K562 (cell line): ENCODE measurements around the gene HHLA2. TPM values are rescaled to one million over a fixed set of nuclear protein-coding genes. Genes with fewer than 3 reads are reported as not detected.

ENCODE experiments used
- ATAC-seq: fragments of 200-7000 bp; cut with Tn5 transposase; 3 replicates; pipeline ENCODE4 v1.9.1; 2020; ENCODE audit warnings: moderate library complexity
- BruUV-seq: library from RNA; stranded (reverse); fragments of 400-500 nt; replicated peaks from 2 replicates; lab custom pipeline; 2021; lab: Mats Ljungman, UMichigan
- CTCF ChIA-PET: fragments of 300-600 bp; formaldehyde crosslinking; extraction: SDS; loops from one replicate; lab custom pipeline; 2021; ENCODE audit warnings: low intra/inter-chr PET ratio; lab: Yijun Ruan, JAX
- POLR2A ChIA-PET: fragments of 300-600, 350-650 bp; sonication (Branson Sonifier 250); formaldehyde crosslinking; extraction: SDS; loops from one replicate; lab custom pipeline; 2021; ENCODE audit warnings: antibody characterized with exemption, inconsistent platforms; lab: Yijun Ruan, JAX
- DNase-seq, 4 experiments: peaks; one replicate each; pipeline versions ENCODE4 v3.0.0 to v3.0.0-alpha.2; 2011 to 2018; ENCODE audit warnings: low spot score in 3 of 4, mixed read lengths in 3 of 4; ENCODE audit errors: extremely low read depth in 1 of 4
- FAIRE-seq: peaks from 2 replicates; lab custom pipeline; 2011; peaks lifted over from hg19 to GRCh38; lab: Jason Lieb, UNC
- H2AFZ ChIP-seq: 2 replicates; pipeline ENCODE4 v1.6.0; 2011; ENCODE audit warnings: low read depth, low read length, control low read depth, inconsistent platforms
- H3K27ac ChIP-seq: fragments of 200-600 bp; 3 replicates; pipeline ENCODE4 v1.8.0; 2011; ENCODE audit warnings: low read depth, mild to moderate bottlenecking, control low read depth, inconsistent platforms, low read length, moderate library complexity, mixed read lengths; ENCODE audit errors: extremely low read depth
- H3K27me3 ChIP-seq, 2 experiments: fragments of 300-600 bp in 1 of 2; 2 replicates in 1 of 2; 3 replicates in 1 of 2; pipeline versions ENCODE4 v1.6.0 to v1.8.0; 2011; ENCODE audit warnings: inconsistent platforms in 2 of 2, low read length in 2 of 2, mild to moderate bottlenecking in 1 of 2, mixed read lengths in 1 of 2, moderate library complexity in 1 of 2; ENCODE audit not compliant: control insufficient read depth in 2 of 2, insufficient read depth in 2 of 2
- H3K36me3 ChIP-seq: fragments of 300-600 bp; 3 replicates; pipeline ENCODE4 v1.8.0; 2011; ENCODE audit warnings: mild to moderate bottlenecking, low read length, inconsistent platforms; ENCODE audit not compliant: control insufficient read depth, insufficient read depth
- H3K4me1 ChIP-seq, 2 experiments: fragments of 200-600 bp in 1 of 2; replicated peaks in 1 of 2; 2 replicates in 1 of 2; 3 replicates in 1 of 2; pipeline versions ENCODE4 v1.5.1 to v1.8.0; 2011; ENCODE audit warnings: inconsistent platforms in 2 of 2, low read length in 2 of 2, mild to moderate bottlenecking in 1 of 2, mixed read lengths in 1 of 2, moderate library complexity in 1 of 2; ENCODE audit not compliant: control insufficient read depth in 2 of 2, insufficient read depth in 2 of 2
- H3K4me2 ChIP-seq: 2 replicates; pipeline ENCODE4 v1.6.1; 2011; ENCODE audit warnings: low read length, control low read depth, inconsistent platforms, mixed read lengths; ENCODE audit not compliant: insufficient read depth
- H3K4me3 ChIP-seq: fragments of 200-600 bp; sonication (generic), shearing (Covaris generic); 2 replicates; pipeline ENCODE4 v1.5.1; 2016; ENCODE audit warnings: control low read depth, inconsistent platforms
- H3K79me2 ChIP-seq: fragments of 200-600 bp; 3 replicates; pipeline ENCODE4 v1.8.0; 2011; ENCODE audit warnings: low read length, inconsistent platforms; ENCODE audit not compliant: control insufficient read depth, insufficient read depth
- H3K9ac ChIP-seq, 2 experiments: 2 replicates each; pipeline versions ENCODE4 v1.6.0 to v1.6.1; 2011; ENCODE audit warnings: low read depth in 2 of 2, low read length in 2 of 2, control low read depth in 1 of 2, inconsistent platforms in 1 of 2, mild to moderate bottlenecking in 1 of 2, mixed read lengths in 1 of 2; ENCODE audit not compliant: insufficient read depth in 1 of 2
- H3K9me1 ChIP-seq: one replicate; pipeline ENCODE4 v1.6.0; 2011; ENCODE audit warnings: inconsistent platforms, mild to moderate bottlenecking, low read length, moderate library complexity; ENCODE audit not compliant: control insufficient read depth, insufficient read depth
- H3K9me3 ChIP-seq: replicated peaks from 2 replicates; pipeline ENCODE4 v1.5.1; 2011; ENCODE audit warnings: low read depth, low read length, inconsistent platforms; ENCODE audit not compliant: control insufficient read depth, insufficient read depth
- H4K20me1 ChIP-seq: replicated peaks from 2 replicates; pipeline ENCODE4 v1.6.1; 2011; ENCODE audit warnings: low read length, inconsistent platforms, mixed read lengths; ENCODE audit not compliant: control insufficient read depth, insufficient read depth
- BRCA1 ChIP-seq, 2 experiments: fragments of 450-650 bp in 1 of 2; sonication (generic) in 1 of 2; formaldehyde crosslinking in 1 of 2; IDR thresholded peaks; 2 replicates each; pipeline versions ENCODE4 v1.5.0 to v1.6.1; 2017 to 2020; ENCODE audit warnings: mild to moderate bottlenecking in 1 of 2, missing genetic modification reagents in 1 of 2
- RBFOX2 ChIP-seq: fragments of 200-400 bp; formaldehyde crosslinking; IDR thresholded peaks from 2 replicates; pipeline ENCODE4 v1.6.1; 2017; ENCODE audit warnings: low read depth, mild to moderate bottlenecking, low read length, moderate library complexity
- RERE ChIP-seq: sonication (generic); formaldehyde crosslinking; IDR thresholded peaks from 2 replicates; pipeline ENCODE4 v1.8.0; 2023; ENCODE audit warnings: missing genetic modification reagents, mild to moderate bottlenecking, borderline replicate concordance
- SMC3 ChIP-seq: conservative IDR thresholded peaks from 2 replicates; pipeline ENCODE4 v1.6.1; 2011; ENCODE audit warnings: low read depth, low read length, improper control_type of control experiment; ENCODE audit not compliant: insufficient read depth
- ZNF146 ChIP-seq: IDR thresholded peaks from one replicate; pipeline ENCODE4 v1.6.1; 2018; ENCODE audit warnings: missing compliant biosample characterization; ENCODE audit not compliant: unreplicated experiment
- ZNF316 ChIP-seq: fragments of 450-650 bp; IDR thresholded peaks from 2 replicates; pipeline ENCODE4 v1.6.1; 2016
- ZNF436 ChIP-seq: fragments of 250-450, 450-650 bp; sonication (Bioruptor Pico); formaldehyde crosslinking; IDR thresholded peaks from 2 replicates; pipeline ENCODE4 v1.7.0; 2020; ENCODE audit warnings: mild to moderate bottlenecking
- ZNF780A ChIP-seq: fragments of 250-450 bp; sonication (Bioruptor Pico); IDR thresholded peaks from 2 replicates; pipeline ENCODE4 v1.5.0; 2021; ENCODE audit warnings: mild to moderate bottlenecking
- WGBS: fragments of 100-300 bp; shearing (Covaris generic); methylation state at CpG from one replicate; pipeline ENCODE4 v1.1.6; 2016; ENCODE audit warnings: low coverage, mixed read lengths; ENCODE audit not compliant: insufficient coverage; ENCODE audit errors: missing lambda C conversion rate; 5-methylcytosine and 5-hydroxymethylcytosine counted together
- in situ Hi-C: fragments of 300-500 bp; cut with MboI; formaldehyde crosslinking; loops from 4 replicates; pipeline ENCODE4 v1.15.0; 2018; ENCODE audit warnings: inconsistent platforms, mixed read lengths
- intact Hi-C: fragments of 100-400 bp; cut with micrococcal nuclease; formaldehyde crosslinking; loops from 2 replicates; pipeline ENCODE4 v1.14.2; 2022
- polyA plus RNA-seq, 8 experiments: library from polyadenylated mRNA; depleted of rRNA in 4 of 8; stranded (reverse) in 5 of 8; unstranded in 3 of 8; fragments of >200 nt; fragmentation: Nextera tagmentation in 2 of 8; fragmentation: Illumina TruSeq in 1 of 8; extraction: Ambion mirVana in 2 of 8; extraction: Trizol in 1 of 8; gene quantifications; 2 replicates each; pipeline versions ENCODE4 v1.2.1 to v1.2.3, GENCODE V29; 2011 to 2014; ENCODE audit warnings: inconsistent platforms in 1 of 8, missing spikeins in 1 of 8
- total RNA-seq, 7 experiments: library from RNA; depleted of rRNA in 6 of 7; stranded (reverse); fragments of >200 nt in 6 of 7; fragmentation: Illumina TruSeq in 2 of 7; extraction: Trizol in 2 of 7; gene quantifications; 2 replicates each; pipeline versions ENCODE4 v1.2.1 to v1.2.3, GENCODE V29; 2011 to 2021; ENCODE audit warnings: low replicate concordance in 1 of 7
- TF ChIP-seq, protein P1 (sequence below): fragments of 250-450 bp; sonication (Bioruptor Pico); IDR thresholded peaks from 2 replicates; pipeline ENCODE4 v1.6.1; 2021; ENCODE audit warnings: mild to moderate bottlenecking
- TF ChIP-seq, protein P2 (sequence below): fragments of 250-450 bp; sonication (Bioruptor Pico); IDR thresholded peaks from 2 replicates; pipeline ENCODE4 v1.4.0; 2020

HHLA2 gene
- total and polyA plus RNA-seq, 9 of the 15 experiments (the other 6 are each of a cell fraction or from before 2014, with no cell fraction given) = 0.04 TPM; not detected in 7

DNA sequence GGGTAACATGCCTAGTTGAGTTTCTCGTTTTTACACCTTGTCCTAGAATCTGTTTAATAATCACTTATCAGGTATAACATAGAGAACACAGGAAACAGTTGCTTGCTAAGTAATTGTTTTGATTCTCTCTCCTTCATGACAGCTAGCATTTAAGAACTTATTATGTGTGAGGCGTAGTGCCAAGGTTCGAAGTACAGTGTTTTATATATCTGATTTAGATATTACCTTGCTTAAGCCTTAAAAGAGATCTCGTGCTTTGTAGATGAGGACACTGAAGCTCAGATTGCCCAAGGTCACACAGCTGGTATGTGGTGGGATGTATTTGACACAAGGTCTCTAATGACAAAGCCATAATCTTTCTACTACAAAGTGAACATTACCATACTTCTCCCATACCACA, 45.1 kb upstream of the HHLA2 start:
- Histone ChIP-seq H3K9me3 (no peaks in the 10 kb centered on the region), H4K20me1 (no peaks in the 10 kb centered on the region), H3K27me3 (no peaks in the 10 kb centered on the region), H3K4me2 (no peak overlapping the region), H2AFZ (no peak overlapping the region), H3K9ac (no peak overlapping the region), H3K79me2 (no peaks in the 10 kb centered on the region), H3K27ac (no peak overlapping the region), H3K36me3 (no peaks in the 10 kb centered on the region), H3K9me1 (no peaks in the 10 kb centered on the region), H3K4me3 (no peak overlapping the region), H3K4me1 (no peaks in the 10 kb centered on the region)
- in situ Hi-C loops (no loop called here), intact Hi-C loops (no loop called here)
- no peak for DNase-seq
- BruUV-seq = no TSS peak
- ChIA-PET POLR2A (interaction anchor here (0.5 kb wide), 1 partner anchor 96 kb away, joined by 4 read pairs; no protein-coding TSS in a partner anchor), CTCF (no interaction called here)
- no peak for ATAC-seq
- WGBS = 3% methylated on average over 4 of the region's 4 CpGs
- FAIRE-seq = no peak
- TF ChIP-seq BRCA1 (IDR thresholded peaks at IDR 0.05) (no peak), BRCA1 (CRISPR knock-in tag; IDR thresholded peaks at IDR 0.05) (no peak), SMC3 (no peak), ZNF780A (no peak), ZNF316 (no peak), ZNF146 (CRISPR knock-in tag) (no peak), ZNF436 (CRISPR knock-in tag) (no peak), RBFOX2 (no peak), RERE (CRISPR knock-in tag) (no peak)
- TF ChIP-seq, protein P1, sequence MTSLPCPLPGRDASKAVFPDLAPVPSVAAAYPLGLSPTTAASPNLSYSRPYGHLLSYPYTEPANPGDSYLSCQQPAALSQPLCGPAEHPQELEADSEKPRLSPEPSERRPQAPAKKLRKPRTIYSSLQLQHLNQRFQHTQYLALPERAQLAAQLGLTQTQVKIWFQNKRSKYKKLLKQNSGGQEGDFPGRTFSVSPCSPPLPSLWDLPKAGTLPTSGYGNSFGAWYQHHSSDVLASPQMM = no peak
- TF ChIP-seq, protein P2, sequence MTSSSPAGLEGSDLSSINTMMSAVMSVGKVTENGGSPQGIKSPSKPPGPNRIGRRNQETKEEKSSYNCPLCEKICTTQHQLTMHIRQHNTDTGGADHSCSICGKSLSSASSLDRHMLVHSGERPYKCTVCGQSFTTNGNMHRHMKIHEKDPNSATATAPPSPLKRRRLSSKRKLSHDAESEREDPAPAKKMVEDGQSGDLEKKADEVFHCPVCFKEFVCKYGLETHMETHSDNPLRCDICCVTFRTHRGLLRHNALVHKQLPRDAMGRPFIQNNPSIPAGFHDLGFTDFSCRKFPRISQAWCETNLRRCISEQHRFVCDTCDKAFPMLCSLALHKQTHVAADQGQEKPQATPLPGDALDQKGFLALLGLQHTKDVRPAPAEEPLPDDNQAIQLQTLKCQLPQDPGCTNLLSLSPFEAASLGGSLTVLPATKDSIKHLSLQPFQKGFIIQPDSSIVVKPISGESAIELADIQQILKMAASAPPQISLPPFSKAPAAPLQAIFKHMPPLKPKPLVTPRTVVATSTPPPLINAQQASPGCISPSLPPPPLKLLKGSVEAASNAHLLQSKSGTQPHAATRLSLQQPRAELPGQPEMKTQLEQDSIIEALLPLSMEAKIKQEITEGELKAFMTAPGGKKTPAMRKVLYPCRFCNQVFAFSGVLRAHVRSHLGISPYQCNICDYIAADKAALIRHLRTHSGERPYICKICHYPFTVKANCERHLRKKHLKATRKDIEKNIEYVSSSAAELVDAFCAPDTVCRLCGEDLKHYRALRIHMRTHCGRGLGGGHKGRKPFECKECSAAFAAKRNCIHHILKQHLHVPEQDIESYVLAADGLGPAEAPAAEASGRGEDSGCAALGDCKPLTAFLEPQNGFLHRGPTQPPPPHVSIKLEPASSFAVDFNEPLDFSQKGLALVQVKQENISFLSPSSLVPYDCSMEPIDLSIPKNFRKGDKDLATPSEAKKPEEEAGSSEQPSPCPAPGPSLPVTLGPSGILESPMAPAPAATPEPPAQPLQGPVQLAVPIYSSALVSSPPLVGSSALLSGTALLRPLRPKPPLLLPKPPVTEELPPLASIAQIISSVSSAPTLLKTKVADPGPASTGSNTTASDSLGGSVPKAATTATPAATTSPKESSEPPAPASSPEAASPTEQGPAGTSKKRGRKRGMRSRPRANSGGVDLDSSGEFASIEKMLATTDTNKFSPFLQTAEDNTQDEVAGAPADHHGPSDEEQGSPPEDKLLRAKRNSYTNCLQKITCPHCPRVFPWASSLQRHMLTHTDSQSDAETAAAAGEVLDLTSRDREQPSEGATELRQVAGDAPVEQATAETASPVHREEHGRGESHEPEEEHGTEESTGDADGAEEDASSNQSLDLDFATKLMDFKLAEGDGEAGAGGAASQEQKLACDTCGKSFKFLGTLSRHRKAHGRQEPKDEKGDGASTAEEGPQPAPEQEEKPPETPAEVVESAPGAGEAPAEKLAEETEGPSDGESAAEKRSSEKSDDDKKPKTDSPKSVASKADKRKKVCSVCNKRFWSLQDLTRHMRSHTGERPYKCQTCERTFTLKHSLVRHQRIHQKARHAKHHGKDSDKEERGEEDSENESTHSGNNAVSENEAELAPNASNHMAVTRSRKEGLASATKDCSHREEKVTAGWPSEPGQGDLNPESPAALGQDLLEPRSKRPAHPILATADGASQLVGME (CRISPR knock-in tag) = no peak
